Measurements from ENCODE around the gene NDRG3.
"Not testable (repeated sequence)": the region's sequence is repeated elsewhere in the genome, so short reads cannot be mapped to it uniquely, and the experiment has no call there.

NDRG3 gene

GRCh38 chr20:36700438-36700837 is 45.5 kb downstream of the NDRG3 start:
- in situ Hi-C loops (cut with MboI; ENCODE audit: low sequenced_read_pairs), result no loop called here

- in situ Hi-C loops (cut with MboI; ENCODE audit: low sequenced_read_pairs), result not testable (repeated sequence)
Observed at GRCh38 chr20:36695467-36695866, 50.4 kb downstream of the NDRG3 start.

GRCh38 chr20:36688630-36689029 is 57.3 kb downstream of the NDRG3 start:
- in situ Hi-C loops (cut with MboI; ENCODE audit: low sequenced_read_pairs), result no loop called here

- in situ Hi-C loops (cut with MboI; ENCODE audit: low sequenced_read_pairs), result no loop called here
Observed at GRCh38 chr20:36687850-36688249, 58.0 kb downstream of the NDRG3 start.

GRCh38 chr20:36686944-36687343 is 58.9 kb downstream of the NDRG3 start:
- in situ Hi-C loops (cut with MboI; ENCODE audit: low sequenced_read_pairs), result no loop called here

- in situ Hi-C loops (cut with MboI; ENCODE audit: low sequenced_read_pairs), result no loop called here
Observed at GRCh38 chr20:36686504-36686903, 59.4 kb downstream of the NDRG3 start.

GRCh38 chr20:36684747-36685146 is 61.1 kb downstream of the NDRG3 start:
- in situ Hi-C loops (cut with MboI; ENCODE audit: low sequenced_read_pairs), result no loop called here

GRCh38 chr20:36682311-36682710 is 63.6 kb downstream of the NDRG3 start:
- in situ Hi-C loops (cut with MboI; ENCODE audit: low sequenced_read_pairs), result no loop called here

- in situ Hi-C loops (cut with MboI; ENCODE audit: low sequenced_read_pairs), result no loop called here
Observed at GRCh38 chr20:36677422-36677771, 68.5 kb downstream of the NDRG3 start.

- in situ Hi-C loops (cut with MboI; ENCODE audit: low sequenced_read_pairs), result no loop called here
Observed at GRCh38 chr20:36676701-36677421, 69.0 kb downstream of the NDRG3 start.

GRCh38 chr20:36675545-36675944 is 70.3 kb downstream of the NDRG3 start:
- in situ Hi-C loops (cut with MboI; ENCODE audit: low sequenced_read_pairs), result not testable (repeated sequence)

GRCh38 chr20:36672991-36673390 is 72.9 kb downstream of the NDRG3 start:
- in situ Hi-C loops (cut with MboI; ENCODE audit: low sequenced_read_pairs), result no loop called here

- in situ Hi-C loops (cut with MboI; ENCODE audit: low sequenced_read_pairs), result no loop called here
Observed at GRCh38 chr20:36670665-36671357, 75.1 kb downstream of the NDRG3 start.

- in situ Hi-C loops (cut with MboI; ENCODE audit: low sequenced_read_pairs), result no loop called here
Observed at GRCh38 chr20:36666181-36666740, 79.6 kb downstream of the NDRG3 start.

- in situ Hi-C loops (cut with MboI; ENCODE audit: low sequenced_read_pairs), result no loop called here
Observed at GRCh38 chr20:36663031-36663430, 82.9 kb downstream of the NDRG3 start.

GRCh38 chr20:36658300-36658699 is 87.6 kb downstream of the NDRG3 start:
- in situ Hi-C loops (cut with MboI; ENCODE audit: low sequenced_read_pairs), result no loop called here

GRCh38 chr20:36656733-36657132 is 89.2 kb downstream of the NDRG3 start:
- in situ Hi-C loops (cut with MboI; ENCODE audit: low sequenced_read_pairs), result no loop called here

GRCh38 chr20:36655004-36655403 is 90.9 kb downstream of the NDRG3 start:
- in situ Hi-C loops (cut with MboI; ENCODE audit: low sequenced_read_pairs), result no loop called here

GRCh38 chr20:36654506-36654905 is 91.4 kb downstream of the NDRG3 start:
- in situ Hi-C loops (cut with MboI; ENCODE audit: low sequenced_read_pairs), result no loop called here

- in situ Hi-C loops (cut with MboI; ENCODE audit: low sequenced_read_pairs), result no loop called here
Observed at GRCh38 chr20:36653456-36653855, 92.4 kb downstream of the NDRG3 start.

GRCh38 chr20:36647196-36648121 is 98.4 kb downstream of the NDRG3 start:
- in situ Hi-C loops (cut with MboI; ENCODE audit: low sequenced_read_pairs), result no loop called here

Measured in HL-60/S4 treated with phorbol 12-myristate 13-acetate at 8.2 ng/mL for 4 days and 3 days (cell line).